Measurements from ENCODE around the gene ASTN2.

Gene ASTN2

GRCh38 chr9:117211280-117211679 is 203.6 kb downstream of the ASTN2 start:
- Mint-ChIP-seq H3K36me3 (peaks cover 2% of the 10 kb centered on the region), H3K9me3 (peaks cover 22% of the 10 kb centered on the region), H3K4me1 (no peaks in the 10 kb centered on the region), H3K27ac (no peak overlapping the region), H3K4me3 (no peak overlapping the region), H3K27me3 (no peaks in the 10 kb centered on the region)
- ATAC-seq (ENCODE audit: low read depth) (no peak), DNase-seq (ENCODE audit: low spot score in 2 of 2) (no peak)

GRCh38 chr9:117205806-117206205 is 209.1 kb downstream of the ASTN2 start:
- DNase-seq (ENCODE audit: low spot score in 2 of 2) (no peak), ATAC-seq (ENCODE audit: low read depth) (no peak)
- Mint-ChIP-seq H3K36me3 (peaks cover 2% of the 10 kb centered on the region), H3K9me3 (peaks cover 17% of the 10 kb centered on the region), H3K4me3 (no peak overlapping the region), H3K27ac (no peak overlapping the region), H3K4me1 (no peaks in the 10 kb centered on the region), H3K27me3 (peaks cover 3% of the 10 kb centered on the region)

GRCh38 chr9:117204971-117205370 is 209.9 kb downstream of the ASTN2 start:
- H3K4me3 Mint-ChIP-seq = no peak overlapping the region
- ATAC-seq (ENCODE audit: low read depth) = no peak
- H3K4me1 Mint-ChIP-seq = no peaks in the 10 kb centered on the region

GRCh38 chr9:117191504-117192261 is 223.2 kb downstream of the ASTN2 start:
- DNase-seq (ENCODE audit: low spot score in 2 of 2) (no peak), ATAC-seq (ENCODE audit: low read depth) (no peak)
- H3K36me3 Mint-ChIP-seq = no peaks in the 10 kb centered on the region
- peaks cover 2% of the 10 kb centered on the region for H3K27me3 Mint-ChIP-seq
- no peak overlapping the region for H3K27ac Mint-ChIP-seq
- H3K4me1 Mint-ChIP-seq = no peaks in the 10 kb centered on the region
- no peak overlapping the region for H3K4me3 Mint-ChIP-seq
- peaks cover 9% of the 10 kb centered on the region for H3K9me3 Mint-ChIP-seq

More at GRCh38 chr9:117204971-117205370, 209.9 kb downstream of the ASTN2 start:
- peaks cover 13% of the 10 kb centered on the region for H3K9me3 Mint-ChIP-seq
- H3K36me3 Mint-ChIP-seq = peaks cover 2% of the 10 kb centered on the region
- H3K27me3 Mint-ChIP-seq = peaks cover 3% of the 10 kb centered on the region
- H3K27ac Mint-ChIP-seq = no peak overlapping the region
- no peak for DNase-seq (ENCODE audit: low spot score in 2 of 2)

- Mint-ChIP-seq H3K4me3 (no peak overlapping the region), H3K27me3 (peaks cover 2% of the 10 kb centered on the region), H3K36me3 (no peaks in the 10 kb centered on the region), H3K9me3 (peaks cover 6% of the 10 kb centered on the region), H3K4me1 (no peaks in the 10 kb centered on the region), H3K27ac (no peak overlapping the region)
- ATAC-seq (ENCODE audit: low read depth) (no peak), DNase-seq (ENCODE audit: low spot score in 2 of 2) (no peak)
Observed at GRCh38 chr9:117189121-117189520, 225.7 kb downstream of the ASTN2 start.

GRCh38 chr9:117188394-117188793 is 226.5 kb downstream of the ASTN2 start:
- no peak overlapping the region for H3K27ac Mint-ChIP-seq
- H3K9me3 Mint-ChIP-seq = peaks cover 6% of the 10 kb centered on the region
- no peak overlapping the region for H3K4me3 Mint-ChIP-seq
- ATAC-seq (ENCODE audit: low read depth) (no peak), DNase-seq (ENCODE audit: low spot score in 2 of 2) (no peak)
- H3K27me3 Mint-ChIP-seq = peaks cover 2% of the 10 kb centered on the region
- H3K36me3 Mint-ChIP-seq = no peaks in the 10 kb centered on the region
- H3K4me1 Mint-ChIP-seq = no peaks in the 10 kb centered on the region

GRCh38 chr9:117187498-117187897 is 227.4 kb downstream of the ASTN2 start:
- Mint-ChIP-seq H3K36me3 (no peaks in the 10 kb centered on the region), H3K27me3 (peaks cover 2% of the 10 kb centered on the region), H3K4me1 (no peaks in the 10 kb centered on the region), H3K9me3 (peaks cover 4% of the 10 kb centered on the region), H3K27ac (no peak overlapping the region), H3K4me3 (no peak overlapping the region)
- DNase-seq (ENCODE audit: low spot score in 2 of 2) (no peak), ATAC-seq (ENCODE audit: low read depth) (no peak)

- Mint-ChIP-seq H3K4me1 (no peaks in the 10 kb centered on the region), H3K36me3 (no peaks in the 10 kb centered on the region), H3K27me3 (peaks cover 2% of the 10 kb centered on the region), H3K9me3 (peaks cover 8% of the 10 kb centered on the region), H3K27ac (no peak overlapping the region), H3K4me3 (no peak overlapping the region)
- ATAC-seq (ENCODE audit: low read depth) = no peak
- no peak for DNase-seq (ENCODE audit: low spot score in 2 of 2)
Observed at GRCh38 chr9:117184173-117184572, 230.7 kb downstream of the ASTN2 start.

GRCh38 chr9:117182046-117182445 is 232.8 kb downstream of the ASTN2 start:
- H3K36me3 Mint-ChIP-seq = no peaks in the 10 kb centered on the region
- H3K9me3 Mint-ChIP-seq = peaks cover 8% of the 10 kb centered on the region
- DNase-seq (ENCODE audit: low spot score in 2 of 2) = no peak
- ATAC-seq (ENCODE audit: low read depth) = no peak
- H3K27ac Mint-ChIP-seq = no peak overlapping the region
- no peak overlapping the region for H3K4me3 Mint-ChIP-seq
- no peaks in the 10 kb centered on the region for H3K4me1 Mint-ChIP-seq
- H3K27me3 Mint-ChIP-seq = no peaks in the 10 kb centered on the region

GRCh38 chr9:117180896-117181445 is 233.9 kb downstream of the ASTN2 start:
- Mint-ChIP-seq H3K4me3 (no peak overlapping the region), H3K27ac (no peak overlapping the region), H3K4me1 (no peaks in the 10 kb centered on the region), H3K9me3 (peaks cover 8% of the 10 kb centered on the region), H3K27me3 (no peaks in the 10 kb centered on the region), H3K36me3 (no peaks in the 10 kb centered on the region)
- DNase-seq (ENCODE audit: low spot score in 2 of 2) (no peak), ATAC-seq (ENCODE audit: low read depth) (no peak)

- DNase-seq (ENCODE audit: low spot score in 2 of 2) = no peak
- no peak for ATAC-seq (ENCODE audit: low read depth)
Observed at GRCh38 chr9:117178596-117179375, 236.1 kb downstream of the ASTN2 start.

GRCh38 chr9:117170567-117170966 is 244.3 kb downstream of the ASTN2 start:
- H3K27ac Mint-ChIP-seq = no peak overlapping the region
- no peaks in the 10 kb centered on the region for H3K36me3 Mint-ChIP-seq
- H3K4me1 Mint-ChIP-seq = no peaks in the 10 kb centered on the region
- H3K9me3 Mint-ChIP-seq = peaks cover 4% of the 10 kb centered on the region
- no peak overlapping the region for H3K4me3 Mint-ChIP-seq
- DNase-seq (ENCODE audit: low spot score in 2 of 2) (no peak), ATAC-seq (ENCODE audit: low read depth) (no peak)
- peaks cover 2% of the 10 kb centered on the region for H3K27me3 Mint-ChIP-seq

More at GRCh38 chr9:117178596-117179375, 236.1 kb downstream of the ASTN2 start:
- H3K36me3 Mint-ChIP-seq = no peaks in the 10 kb centered on the region
- H3K9me3 Mint-ChIP-seq = peaks cover 8% of the 10 kb centered on the region
- no peak overlapping the region for H3K4me3 Mint-ChIP-seq
- no peaks in the 10 kb centered on the region for H3K27me3 Mint-ChIP-seq
- no peak overlapping the region for H3K27ac Mint-ChIP-seq
- H3K4me1 Mint-ChIP-seq = no peaks in the 10 kb centered on the region

GRCh38 chr9:117169089-117169621 is 245.7 kb downstream of the ASTN2 start:
- H3K4me1 Mint-ChIP-seq = no peaks in the 10 kb centered on the region
- ATAC-seq (ENCODE audit: low read depth) (no peak), DNase-seq (ENCODE audit: low spot score in 2 of 2) (no peak)
- no peaks in the 10 kb centered on the region for H3K36me3 Mint-ChIP-seq
- no peak overlapping the region for H3K27ac Mint-ChIP-seq
- no peak overlapping the region for H3K4me3 Mint-ChIP-seq
- peaks cover 2% of the 10 kb centered on the region for H3K27me3 Mint-ChIP-seq
- peaks cover 4% of the 10 kb centered on the region for H3K9me3 Mint-ChIP-seq

- ATAC-seq (ENCODE audit: low read depth) (no peak), DNase-seq (ENCODE audit: low spot score in 2 of 2) (no peak)
- Mint-ChIP-seq H3K4me3 (no peak overlapping the region), H3K27ac (no peak overlapping the region), H3K9me3 (peaks cover 6% of the 10 kb centered on the region), H3K27me3 (peaks cover 2% of the 10 kb centered on the region), H3K4me1 (no peaks in the 10 kb centered on the region), H3K36me3 (no peaks in the 10 kb centered on the region)
Observed at GRCh38 chr9:117164512-117164911, 250.3 kb downstream of the ASTN2 start.

Data from memory B cell (primary cell).